OCI-LY1 (cell line): ENCODE data around the gene UBE2D4.

Source experiments
- H2AFZ ChIP-seq: fragments of 200-600 bp; sonication (generic), shearing (Covaris generic); 2 replicates; pipeline ENCODE4 v1.6.0; 2014; ENCODE audit warnings: antibody characterized with exemption, mild to moderate bottlenecking, low read length
- H3F3A ChIP-seq: fragments of 200-600 bp; sonication (generic), shearing (Covaris generic); 2 replicates; pipeline ENCODE4 v1.6.0; 2014; ENCODE audit warnings: mild to moderate bottlenecking, antibody characterized with exemption, low read length, moderate library complexity; ENCODE audit not compliant: insufficient read depth
- H3K27ac ChIP-seq: fragments of 200-600 bp; sonication (generic); 2 replicates; pipeline ENCODE4 v1.5.1; 2014; ENCODE audit warnings: low read length, mixed run types, mild to moderate bottlenecking, low read depth; ENCODE audit not compliant: poor library complexity, severe bottlenecking
- H3K27me3 ChIP-seq: fragments of 200-600 bp; sonication (generic); 2 replicates; pipeline ENCODE4 v1.6.0; 2014; ENCODE audit warnings: antibody characterized with exemption, mild to moderate bottlenecking, low read length, moderate library complexity; ENCODE audit not compliant: insufficient read depth
- H3K36me3 ChIP-seq: fragments of 200-600 bp; sonication (generic); 2 replicates; pipeline ENCODE4 v1.6.1; 2014; ENCODE audit warnings: mild to moderate bottlenecking, antibody characterized with exemption, low read length, moderate library complexity, mixed read lengths; ENCODE audit not compliant: insufficient read depth
- H3K4me1 ChIP-seq: fragments of 200-600 bp; sonication (generic); 2 replicates; pipeline ENCODE4 v1.5.1; 2014; ENCODE audit warnings: mild to moderate bottlenecking, low read length, moderate library complexity; ENCODE audit not compliant: insufficient read depth, severe bottlenecking
- H3K4me2 ChIP-seq: fragments of 200-600 bp; sonication (generic), shearing (Covaris generic); 2 replicates; pipeline ENCODE4 v1.6.1; 2014; ENCODE audit warnings: low read length
- H3K4me3 ChIP-seq: fragments of 200-600 bp; sonication (generic); 2 replicates; pipeline ENCODE4 v1.5.1; 2014; ENCODE audit warnings: low read length, low read depth, mild to moderate bottlenecking, mixed read lengths; ENCODE audit not compliant: poor library complexity, severe bottlenecking
- H3K79me2 ChIP-seq: fragments of 200-600 bp; shearing (Covaris generic); 2 replicates; pipeline ENCODE4 v1.6.1; 2016; ENCODE audit warnings: mixed run types, low read length, mixed read lengths; ENCODE audit not compliant: insufficient read depth
- H3K9ac ChIP-seq: fragments of 200-600 bp; sonication (generic), shearing (Covaris generic); 2 replicates; pipeline ENCODE4 v1.6.1; 2014; ENCODE audit warnings: mild to moderate bottlenecking, low read length, mixed read lengths
- H3K9me2 ChIP-seq: fragments of 200-600 bp; sonication (generic), shearing (Covaris generic); 2 replicates; pipeline ENCODE4 v1.6.1; 2014; ENCODE audit warnings: low read depth, mild to moderate bottlenecking, low read length, mixed read lengths
- H3K9me3 ChIP-seq: fragments of 200-600 bp; shearing (Covaris generic); 2 replicates; pipeline ENCODE4 v1.6.1; 2014; ENCODE audit warnings: low read length, mixed read lengths
- H4K20me1 ChIP-seq: fragments of 200-600 bp; sonication (generic), shearing (Covaris generic); 2 replicates; pipeline ENCODE4 v1.6.0; 2016; ENCODE audit warnings: mild to moderate bottlenecking, low read length; ENCODE audit not compliant: insufficient read depth
- EZH2 ChIP-seq: fragments of 200-600 bp; sonication (generic), shearing (Covaris generic); IDR thresholded peaks from 2 replicates; pipeline ENCODE4 v1.8.0; 2017; ENCODE audit warnings: borderline replicate concordance, mixed run types, mild to moderate bottlenecking, antibody characterized with exemption, low read length, moderate library complexity, mixed read lengths
- TF ChIP-seq, protein P1 (sequence below): fragments of 200-600 bp; sonication (generic), shearing (Covaris generic); IDR thresholded peaks from 2 replicates; pipeline ENCODE4 v1.5.1; 2017; ENCODE audit warnings: mild to moderate bottlenecking, antibody characterized with exemption, low read length, moderate library complexity, mixed read lengths

Gene UBE2D4

DNA sequence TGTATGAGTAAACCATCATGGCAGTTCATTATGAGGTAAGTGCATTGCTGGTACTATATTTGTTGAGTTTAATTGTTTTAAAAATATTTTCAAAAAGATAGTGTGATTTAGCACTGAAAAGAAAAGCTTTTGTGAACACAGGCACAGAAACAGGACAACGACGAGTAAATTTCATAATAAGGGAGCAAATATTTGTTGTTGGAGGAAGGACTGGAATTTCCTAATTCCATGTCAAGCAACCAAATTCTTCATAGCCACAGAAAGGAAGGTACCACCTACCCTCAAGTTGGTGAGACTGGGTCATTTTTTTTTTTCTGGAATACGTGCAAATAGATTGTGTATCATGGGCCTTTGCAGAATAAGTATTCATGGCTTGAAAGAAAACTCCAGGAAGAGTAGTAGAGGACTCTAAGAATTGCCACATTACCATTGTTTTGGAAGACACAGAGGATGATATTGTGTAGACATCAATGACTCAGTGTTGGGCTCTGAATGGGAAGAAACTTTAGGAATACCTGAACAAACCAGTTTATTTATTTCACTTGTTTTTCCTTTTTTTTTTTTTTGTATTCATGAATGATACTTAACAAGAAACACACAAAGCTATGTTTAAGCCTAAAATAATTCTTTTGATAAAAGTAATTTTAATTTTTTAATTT lies 7.8 kb downstream of the UBE2D4 start:
- Histone ChIP-seq H3K4me2 (no peak overlapping the region), H3K4me1 (peaks cover 6% of the 10 kb centered on the region), H2AFZ (no peak overlapping the region), H3F3A (no peaks in the 10 kb centered on the region), H3K4me3 (no peak overlapping the region), H3K27me3 (no peaks in the 10 kb centered on the region), H3K9ac (no peak overlapping the region), H4K20me1 (no peaks in the 10 kb centered on the region), H3K9me3 (no peaks in the 10 kb centered on the region), H3K79me2 (no peaks in the 10 kb centered on the region), H3K9me2 (no peaks in the 10 kb centered on the region), H3K27ac (no peak overlapping the region), H3K36me3 (no peaks in the 10 kb centered on the region; the same call in 1 of the 2 replicates)
- TF ChIP-seq EZH2 = no peak
- TF ChIP-seq, protein P1, sequence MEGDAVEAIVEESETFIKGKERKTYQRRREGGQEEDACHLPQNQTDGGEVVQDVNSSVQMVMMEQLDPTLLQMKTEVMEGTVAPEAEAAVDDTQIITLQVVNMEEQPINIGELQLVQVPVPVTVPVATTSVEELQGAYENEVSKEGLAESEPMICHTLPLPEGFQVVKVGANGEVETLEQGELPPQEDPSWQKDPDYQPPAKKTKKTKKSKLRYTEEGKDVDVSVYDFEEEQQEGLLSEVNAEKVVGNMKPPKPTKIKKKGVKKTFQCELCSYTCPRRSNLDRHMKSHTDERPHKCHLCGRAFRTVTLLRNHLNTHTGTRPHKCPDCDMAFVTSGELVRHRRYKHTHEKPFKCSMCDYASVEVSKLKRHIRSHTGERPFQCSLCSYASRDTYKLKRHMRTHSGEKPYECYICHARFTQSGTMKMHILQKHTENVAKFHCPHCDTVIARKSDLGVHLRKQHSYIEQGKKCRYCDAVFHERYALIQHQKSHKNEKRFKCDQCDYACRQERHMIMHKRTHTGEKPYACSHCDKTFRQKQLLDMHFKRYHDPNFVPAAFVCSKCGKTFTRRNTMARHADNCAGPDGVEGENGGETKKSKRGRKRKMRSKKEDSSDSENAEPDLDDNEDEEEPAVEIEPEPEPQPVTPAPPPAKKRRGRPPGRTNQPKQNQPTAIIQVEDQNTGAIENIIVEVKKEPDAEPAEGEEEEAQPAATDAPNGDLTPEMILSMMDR = no peak

DNA sequence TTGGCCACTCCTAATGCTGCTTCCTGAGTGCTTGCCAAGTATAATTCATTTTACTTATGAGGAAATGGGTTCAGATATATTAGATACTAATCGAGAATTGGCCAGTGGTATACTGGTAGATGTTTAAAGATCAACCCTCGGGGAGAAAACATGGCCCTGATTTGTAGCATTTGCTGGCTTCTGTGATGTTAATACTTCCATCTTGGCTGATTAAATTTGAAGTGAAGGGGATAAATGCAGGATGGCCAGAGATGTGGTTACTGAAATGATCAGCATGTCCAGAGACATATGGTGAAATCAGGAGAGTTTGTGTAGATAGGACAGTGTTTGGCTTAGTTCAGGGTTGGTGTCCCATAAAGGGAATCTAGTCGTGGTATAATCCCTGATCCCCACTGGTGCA lies 11.2 kb downstream of the UBE2D4 start:
- no peaks in the 10 kb centered on the region for H3K4me1 ChIP-seq
- H3K9me2 ChIP-seq = no peaks in the 10 kb centered on the region
- no peaks in the 10 kb centered on the region for H3F3A ChIP-seq
- no peaks in the 10 kb centered on the region for H3K36me3 ChIP-seq
- no peaks in the 10 kb centered on the region for H4K20me1 ChIP-seq
- H2AFZ ChIP-seq = no peak overlapping the region
- H3K4me3 ChIP-seq = no peak overlapping the region
- H3K9ac ChIP-seq = no peak overlapping the region
- no peaks in the 10 kb centered on the region for H3K9me3 ChIP-seq
- H3K27me3 ChIP-seq = no peaks in the 10 kb centered on the region
- H3K79me2 ChIP-seq = no peaks in the 10 kb centered on the region
- H3K27ac ChIP-seq = no peak overlapping the region
- H3K4me2 ChIP-seq = no peak overlapping the region
- TF ChIP-seq EZH2 = no peak
- TF ChIP-seq, protein P1 = no peak

DNA sequence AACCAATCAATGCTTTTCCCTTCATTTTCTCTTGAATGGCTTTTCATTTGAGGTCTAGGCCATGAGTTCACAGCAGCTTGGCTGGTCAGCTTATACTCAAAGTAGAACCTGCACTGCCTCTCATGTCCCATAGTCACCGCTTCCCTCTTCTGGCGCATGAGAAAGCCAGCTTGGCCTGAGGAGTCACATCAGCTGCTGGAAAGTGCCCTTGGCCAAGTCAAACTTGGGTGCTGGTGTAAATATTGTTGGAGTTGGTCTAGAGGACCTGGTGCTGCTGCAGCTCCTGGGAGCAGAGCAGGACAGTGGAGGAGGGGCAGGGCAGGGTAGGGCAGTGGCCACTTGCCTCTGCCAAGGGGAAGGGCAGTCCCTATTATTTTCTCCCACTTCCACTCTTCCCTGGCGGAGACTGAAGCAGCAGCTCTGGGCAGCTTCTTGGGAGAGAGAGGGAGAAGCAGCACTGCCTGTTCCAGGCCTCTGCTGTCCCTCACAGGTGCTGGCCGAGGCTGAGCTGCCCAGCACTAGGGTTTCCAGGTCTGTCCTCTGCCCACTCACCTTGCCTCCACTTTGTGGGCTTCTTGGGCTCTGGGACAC lies 12.8 kb downstream of the UBE2D4 start:
- H3K36me3 ChIP-seq = no peaks in the 10 kb centered on the region
- H3K4me1 ChIP-seq = no peaks in the 10 kb centered on the region
- no peaks in the 10 kb centered on the region for H3K79me2 ChIP-seq
- no peaks in the 10 kb centered on the region for H3K27me3 ChIP-seq
- H3K4me3 ChIP-seq = no peak overlapping the region
- no peak overlapping the region for H3K4me2 ChIP-seq
- H3K9me2 ChIP-seq = no peaks in the 10 kb centered on the region
- no peaks in the 10 kb centered on the region for H3K9me3 ChIP-seq
- no peak overlapping the region for H3K9ac ChIP-seq
- H3F3A ChIP-seq = no peaks in the 10 kb centered on the region
- no peak overlapping the region for H3K27ac ChIP-seq
- no peaks in the 10 kb centered on the region for H4K20me1 ChIP-seq
- no peak for TF ChIP-seq EZH2
- TF ChIP-seq, protein P1 = no peak
- H2AFZ ChIP-seq = no peak overlapping the region
